ACHN (cell line): Measurements from ENCODE around the gene CSF1.

Experiments used
- DNase-seq: peaks from one replicate; pipeline ENCODE4 v3.0.0-alpha.2; 2015
- in situ Hi-C: cut with HindIII; loops from 2 replicates; pipeline ENCODE4 v1.10.0; 2017; ENCODE audit warnings: low sequenced_read_pairs, low pct_ligation_motif_present, low pct_unique_long_range_greater_than_20kb

Gene CSF1

DNA sequence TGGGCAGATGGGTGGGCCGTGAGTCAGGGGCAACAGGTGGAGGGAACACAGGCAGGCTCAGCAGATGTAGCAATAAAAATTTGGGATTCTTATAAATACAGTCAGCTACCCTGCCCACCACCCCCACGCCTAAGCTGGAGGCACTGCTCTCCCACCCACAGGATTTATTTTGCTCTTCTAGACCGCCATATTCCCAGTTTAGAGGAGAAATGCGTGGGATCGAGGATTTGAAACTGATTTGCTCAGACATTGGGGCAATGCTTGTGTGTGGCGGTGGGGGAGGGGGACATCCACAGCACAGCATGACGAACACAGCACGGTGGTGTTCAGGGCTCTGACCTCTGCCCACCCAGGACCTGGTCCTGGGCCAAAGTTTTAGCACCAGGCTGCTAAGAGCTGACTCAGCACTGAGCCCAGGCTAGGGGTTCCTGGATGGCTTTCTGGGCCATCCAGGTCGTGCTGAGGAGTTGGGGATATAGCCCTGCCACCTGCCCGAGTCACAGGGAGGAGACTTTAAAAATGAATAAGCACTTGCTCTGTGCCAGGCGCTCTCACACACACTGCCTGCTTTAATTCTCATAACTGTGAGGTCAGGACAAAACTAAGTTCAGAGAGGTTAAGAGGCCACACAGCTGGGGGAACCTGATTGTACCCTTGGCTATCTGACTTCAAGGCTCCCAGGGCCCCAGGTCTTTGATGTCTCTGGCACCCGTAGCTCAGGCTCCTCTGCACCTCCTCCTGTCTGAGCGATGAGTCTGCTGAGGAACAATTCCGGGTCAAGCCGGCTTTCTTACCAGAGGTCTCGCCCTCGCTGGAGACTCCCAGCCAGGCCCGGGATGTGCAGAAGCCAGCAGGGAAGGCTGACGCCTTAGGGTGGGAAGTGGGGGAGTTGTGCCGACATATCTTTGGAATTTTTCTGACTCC, 29.4 kb upstream of the CSF1 start:
- DNase-seq, result no peak
- in situ Hi-C loops, result loop anchor here (25.0 kb wide), 1 partner anchor 94 kb away; no protein-coding TSS in a partner anchor

DNA sequence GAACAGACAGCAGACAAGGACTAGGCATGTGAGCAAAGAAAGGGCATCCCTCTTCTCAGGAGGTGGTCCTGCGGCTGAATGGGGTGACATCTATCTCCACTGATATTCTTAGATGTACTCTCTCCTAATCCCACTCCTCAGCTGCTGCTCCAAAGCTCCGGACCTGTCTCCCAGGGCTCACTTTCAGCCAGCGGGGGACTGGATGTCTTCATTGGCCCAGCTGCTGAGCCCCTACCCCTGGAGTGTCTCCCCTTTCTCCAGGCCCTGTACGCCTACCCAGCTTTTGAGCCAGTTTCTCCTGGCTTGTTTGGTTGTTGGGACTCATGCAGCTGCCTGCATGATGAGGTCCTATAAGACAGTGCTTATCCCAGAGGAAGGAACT, 28.8 kb upstream of the CSF1 start:
- DNase-seq, result no peak
- in situ Hi-C loops, result loop anchor here (25.0 kb wide), 1 partner anchor 95 kb away; no protein-coding TSS in a partner anchor

DNA sequence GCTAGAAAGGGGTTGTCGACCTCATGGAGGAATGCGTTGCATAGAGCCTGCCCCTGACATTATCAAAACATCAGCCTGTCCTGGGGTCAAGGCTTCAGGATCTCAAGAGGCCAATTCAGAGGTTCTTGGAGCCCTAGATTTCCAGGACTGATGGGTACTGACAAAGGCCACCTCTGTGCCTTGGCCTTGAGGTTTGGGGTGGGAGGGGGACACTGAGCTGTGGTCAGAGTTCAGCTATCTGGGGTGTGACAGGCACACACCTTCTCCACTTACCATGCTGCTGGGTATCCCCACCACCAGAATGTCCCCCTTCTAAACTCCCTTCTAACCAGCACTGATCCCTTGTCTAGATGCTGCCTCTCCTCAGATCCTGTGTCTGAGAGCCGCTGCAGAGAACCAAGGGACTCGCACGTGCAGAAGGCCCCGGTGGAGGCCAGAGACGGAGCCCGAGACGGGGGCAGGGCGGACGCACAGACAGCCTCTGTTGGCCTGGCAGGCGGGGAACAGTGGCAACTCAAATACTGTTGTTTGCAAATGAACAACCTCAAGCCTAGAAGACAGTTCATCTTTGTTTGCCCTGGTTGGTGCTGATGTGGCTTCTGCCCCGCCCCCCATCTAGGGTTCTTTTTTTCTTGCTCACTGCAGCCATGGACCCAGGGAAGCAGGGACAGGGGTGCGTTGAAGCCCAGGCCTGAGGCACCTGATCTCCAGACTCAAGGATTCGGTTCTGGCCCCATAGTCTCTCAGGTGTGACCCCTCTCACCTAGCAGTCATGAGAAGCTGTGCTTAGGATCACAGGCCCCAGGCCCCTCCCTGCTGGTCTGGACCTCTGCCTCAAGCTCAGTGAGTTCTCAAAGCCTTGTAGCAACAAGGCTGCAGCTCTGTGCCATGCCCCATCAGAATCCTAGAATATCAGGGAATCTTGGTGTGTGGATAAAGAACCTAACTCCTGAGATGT, 28.1 kb upstream of the CSF1 start:
- in situ Hi-C loops, result loop anchor here (25.0 kb wide), 1 partner anchor 95 kb away; no protein-coding TSS in a partner anchor
- DNase-seq, result no peak

DNA sequence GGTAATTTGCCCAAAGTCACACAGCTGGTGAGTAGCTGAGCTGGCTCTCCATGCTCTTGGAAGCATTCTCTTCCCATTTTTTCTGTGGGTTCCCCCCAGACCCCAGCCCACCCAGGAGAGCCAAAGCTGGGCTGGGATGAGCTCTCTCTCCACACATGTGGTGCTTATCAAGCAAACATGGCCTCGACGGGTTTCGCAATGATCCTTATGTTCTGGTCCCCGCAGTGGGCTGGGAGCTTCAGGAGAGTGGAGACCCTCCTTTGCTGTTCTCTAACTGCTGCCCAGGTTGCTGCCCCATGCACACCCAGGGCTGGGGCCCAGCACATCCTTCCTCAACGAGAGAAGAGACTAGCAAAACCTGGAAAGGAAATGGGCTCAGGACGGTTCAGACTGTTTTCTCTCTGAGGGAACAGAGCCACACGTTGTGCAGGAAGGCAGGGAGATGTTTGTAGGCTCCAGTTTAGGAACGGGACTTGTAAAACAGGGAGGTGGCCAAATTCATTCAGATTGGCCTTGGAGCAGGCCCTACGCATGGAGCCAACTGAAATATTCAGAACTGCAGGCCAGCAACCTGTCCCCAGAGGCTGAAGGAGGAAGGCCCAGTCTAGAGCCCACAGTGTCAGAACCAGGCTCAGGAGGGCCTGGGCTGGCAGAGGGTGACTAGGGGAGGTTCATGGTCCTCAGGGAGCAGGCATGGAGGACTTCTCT, 27.2 kb upstream of the CSF1 start:
- DNase-seq, result no peak
- in situ Hi-C loops, result loop anchor here (25.0 kb wide), 1 partner anchor 96 kb away; no protein-coding TSS in a partner anchor

DNA sequence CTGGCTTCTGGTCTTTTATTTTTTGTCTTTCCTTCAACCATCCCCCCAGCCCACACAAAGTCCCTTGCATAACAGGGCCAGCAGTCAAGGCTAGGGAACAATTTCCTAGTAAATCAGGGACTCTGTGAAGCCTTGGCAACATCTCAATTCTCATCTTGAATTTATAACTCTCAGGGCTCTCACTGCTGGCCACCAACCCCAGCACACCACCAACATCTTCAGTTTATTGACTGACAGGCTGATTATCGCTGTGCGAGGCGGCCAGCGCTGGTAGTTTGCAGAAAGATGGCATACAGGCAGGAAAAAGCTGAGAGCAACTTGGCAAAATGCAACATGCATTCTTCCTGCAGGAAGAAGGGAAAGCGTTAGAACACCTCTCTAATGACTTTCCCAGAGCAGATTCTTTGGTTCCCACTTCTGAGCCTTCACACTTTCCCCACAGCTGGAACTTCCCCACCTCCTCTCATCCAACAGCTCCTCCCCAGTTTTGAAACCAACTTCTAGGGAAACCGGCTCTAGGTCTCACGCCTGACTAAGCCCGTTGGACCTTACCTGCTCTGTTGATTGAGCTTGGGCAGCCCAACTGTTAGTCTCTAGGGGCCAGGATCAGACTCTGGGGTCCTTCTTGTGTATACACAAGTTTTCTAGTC, 26.3 kb upstream of the CSF1 start:
- DNase-seq, result no peak
- in situ Hi-C loops, result loop anchor here (25.0 kb wide), 1 partner anchor 97 kb away; no protein-coding TSS in a partner anchor

DNA sequence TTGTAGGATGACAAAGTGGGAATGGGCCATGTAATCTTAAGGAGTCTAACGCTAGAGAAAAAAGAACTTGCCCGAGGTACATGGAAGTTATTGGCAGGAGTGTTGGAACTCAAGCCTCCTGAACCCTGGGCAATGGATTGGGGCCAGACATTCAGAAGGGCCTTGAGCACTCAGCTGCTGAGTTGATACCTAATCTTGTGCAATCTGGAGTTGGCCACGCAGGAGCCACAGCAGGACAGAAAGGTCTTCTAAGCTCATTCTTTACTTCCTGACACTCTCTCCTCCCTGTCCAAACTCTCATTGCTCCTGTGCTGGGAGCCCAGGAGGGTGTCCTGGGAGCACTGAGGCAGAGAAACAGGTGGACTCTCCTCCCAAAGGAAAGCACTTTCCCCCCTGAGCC, 25.1 kb upstream of the CSF1 start:
- in situ Hi-C loops, result loop anchor here (25.0 kb wide), 1 partner anchor 98 kb away; no protein-coding TSS in a partner anchor
- no peak for DNase-seq

DNA sequence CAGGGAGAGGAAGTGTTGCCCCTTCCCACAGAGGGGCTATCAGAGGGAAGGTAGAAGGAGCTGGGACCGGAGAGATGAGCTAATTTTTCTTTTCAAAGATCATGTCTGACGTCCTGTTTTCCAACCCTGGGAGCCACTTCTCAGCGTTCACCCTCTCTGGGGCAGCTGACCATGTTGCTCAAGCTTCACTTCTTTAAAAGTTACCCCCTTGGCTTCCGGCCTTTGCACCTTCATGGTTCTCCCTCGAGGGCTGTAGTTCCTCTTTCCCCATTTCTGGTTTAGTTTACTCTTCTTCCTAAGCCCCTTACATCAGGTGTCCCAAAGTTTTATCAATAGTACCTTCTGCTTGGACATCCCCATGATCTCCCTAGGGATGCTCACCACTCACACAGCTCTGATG, 23.8 kb upstream of the CSF1 start:
- in situ Hi-C loops, result loop anchor here (25.0 kb wide), 1 partner anchor 100 kb away; no protein-coding TSS in a partner anchor
- DNase-seq, result no peak

DNA sequence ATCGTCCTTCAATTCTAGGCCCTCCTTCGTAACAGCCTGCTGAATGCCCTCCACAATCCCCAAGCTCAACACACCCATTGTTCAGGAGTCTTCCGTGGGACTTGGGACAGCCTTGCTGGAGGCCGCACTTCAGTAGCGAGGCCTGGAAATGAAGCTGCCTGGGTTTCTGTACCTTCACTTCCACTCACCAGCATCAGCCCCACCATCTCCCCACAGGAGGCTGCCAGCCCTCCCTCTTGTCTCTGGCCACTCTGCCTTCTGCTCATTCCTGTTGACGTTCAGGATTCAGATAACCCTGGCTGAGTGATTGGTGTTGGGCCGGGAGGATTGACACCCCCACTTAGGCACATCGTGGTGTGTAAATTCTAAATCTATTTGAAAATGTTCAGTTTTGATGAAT, 23.4 kb upstream of the CSF1 start:
- DNase-seq, result no peak
- in situ Hi-C loops, result loop anchor here (25.0 kb wide), 1 partner anchor 100 kb away; no protein-coding TSS in a partner anchor

DNA sequence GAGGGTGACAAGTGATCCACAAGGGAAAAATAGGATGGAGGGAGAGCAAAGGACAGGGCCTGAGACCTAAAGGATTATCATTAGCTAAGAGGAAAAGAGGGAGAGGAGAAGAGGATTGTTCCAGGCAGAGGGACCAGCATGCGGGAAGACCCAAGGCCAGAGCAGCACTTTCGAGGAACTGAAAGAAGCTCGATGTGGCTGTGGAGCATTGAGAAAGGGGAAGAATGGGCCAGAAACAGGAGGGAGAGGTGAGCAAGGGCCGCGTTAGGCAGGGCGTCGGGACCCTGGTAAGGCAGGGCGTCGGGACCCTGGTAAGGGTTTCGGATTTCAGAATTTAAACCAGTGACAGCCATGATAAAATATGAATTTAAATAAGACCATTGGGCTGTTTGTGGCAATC, 22.8 kb upstream of the CSF1 start:
- in situ Hi-C loops, result loop anchor here (25.0 kb wide), 1 partner anchor 101 kb away; no protein-coding TSS in a partner anchor
- no peak for DNase-seq

DNA sequence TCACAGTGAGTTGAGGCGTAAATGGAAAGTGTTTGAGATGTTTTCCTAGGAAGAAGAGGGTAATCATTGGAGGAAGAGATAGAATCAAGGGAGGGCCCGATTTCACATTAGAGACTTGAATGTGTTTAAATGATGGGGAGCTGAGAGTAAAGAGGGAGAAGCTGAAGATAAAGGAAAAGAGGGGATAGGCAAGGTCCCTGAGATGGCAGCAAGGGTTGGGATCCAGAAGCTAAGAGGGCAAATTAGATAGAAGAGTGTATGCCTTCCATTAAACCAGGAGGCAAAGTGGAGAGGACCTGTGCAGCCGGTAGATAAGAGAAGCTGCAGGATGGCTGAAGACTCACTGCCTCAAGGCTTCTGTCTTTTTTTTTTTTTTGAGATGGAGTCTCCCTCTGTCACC, 21.6 kb upstream of the CSF1 start:
- DNase-seq, result no peak
- in situ Hi-C loops, result loop anchor here (25.0 kb wide), 1 partner anchor 102 kb away; no protein-coding TSS in a partner anchor

DNA sequence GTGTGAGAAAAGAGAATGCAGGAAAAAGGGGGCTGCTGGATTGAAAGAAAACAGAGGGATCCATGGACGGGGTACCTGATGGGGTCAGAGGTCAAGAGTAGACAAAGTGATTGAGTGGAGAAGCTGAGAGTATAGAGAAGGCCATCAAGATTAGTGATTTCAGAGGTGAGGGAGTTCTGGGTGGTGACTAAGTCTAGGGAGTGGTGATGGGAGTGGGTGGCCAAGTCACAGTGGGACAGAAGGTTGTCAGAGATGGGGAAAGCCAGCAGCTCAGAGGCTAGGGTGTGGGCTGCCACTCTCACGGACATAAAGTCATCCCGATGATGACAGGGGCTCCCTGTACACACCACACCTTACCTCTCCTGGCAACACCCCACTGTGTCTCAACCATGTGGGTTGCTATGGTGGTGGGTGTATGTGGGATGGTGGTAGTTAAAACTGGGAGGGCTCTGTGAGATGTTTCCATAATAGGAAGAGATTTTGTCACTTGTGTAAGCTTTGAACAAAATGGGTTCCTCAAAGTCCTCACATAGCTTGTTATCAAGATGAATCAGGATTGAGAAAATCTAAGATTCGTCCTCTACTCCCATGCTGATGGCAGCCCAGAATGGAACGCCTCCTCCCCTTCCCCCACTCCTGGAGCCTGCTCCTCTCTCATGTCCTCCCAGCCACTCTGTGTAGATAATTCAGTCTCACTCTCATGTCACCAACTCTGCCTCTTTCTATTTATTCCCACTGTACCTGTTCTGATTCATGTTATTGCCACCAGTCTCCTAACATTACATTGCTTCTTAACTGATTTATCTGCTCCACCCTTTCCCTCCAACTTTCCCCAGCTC, 20.3 kb upstream of the CSF1 start:
- in situ Hi-C loops, result loop anchor here (25.0 kb wide), 1 partner anchor 103 kb away; no protein-coding TSS in a partner anchor
- DNase-seq, result no peak

DNA sequence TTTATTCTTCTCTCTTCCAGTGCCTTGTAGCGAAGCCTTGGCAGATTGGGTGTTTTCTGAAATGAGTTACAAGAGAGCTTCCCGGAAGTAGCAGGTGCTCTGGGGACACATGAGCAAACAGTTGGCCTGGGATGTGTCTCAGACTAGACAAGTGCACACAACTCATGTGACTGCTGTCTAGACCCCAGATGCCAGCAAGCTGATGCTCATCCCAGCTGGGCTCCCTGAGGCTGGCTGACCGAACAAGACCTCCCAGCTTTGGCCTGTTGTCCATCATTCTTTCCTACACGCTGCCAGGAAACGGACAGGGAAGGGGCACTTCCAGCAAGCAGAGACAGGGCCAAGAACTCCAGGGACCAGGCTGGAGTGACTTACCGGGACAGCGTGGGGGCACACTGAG, 18.7 kb upstream of the CSF1 start:
- DNase-seq, result no peak
- in situ Hi-C loops, result loop anchor here (25.0 kb wide), 1 partner anchor 105 kb away; no protein-coding TSS in a partner anchor

DNA sequence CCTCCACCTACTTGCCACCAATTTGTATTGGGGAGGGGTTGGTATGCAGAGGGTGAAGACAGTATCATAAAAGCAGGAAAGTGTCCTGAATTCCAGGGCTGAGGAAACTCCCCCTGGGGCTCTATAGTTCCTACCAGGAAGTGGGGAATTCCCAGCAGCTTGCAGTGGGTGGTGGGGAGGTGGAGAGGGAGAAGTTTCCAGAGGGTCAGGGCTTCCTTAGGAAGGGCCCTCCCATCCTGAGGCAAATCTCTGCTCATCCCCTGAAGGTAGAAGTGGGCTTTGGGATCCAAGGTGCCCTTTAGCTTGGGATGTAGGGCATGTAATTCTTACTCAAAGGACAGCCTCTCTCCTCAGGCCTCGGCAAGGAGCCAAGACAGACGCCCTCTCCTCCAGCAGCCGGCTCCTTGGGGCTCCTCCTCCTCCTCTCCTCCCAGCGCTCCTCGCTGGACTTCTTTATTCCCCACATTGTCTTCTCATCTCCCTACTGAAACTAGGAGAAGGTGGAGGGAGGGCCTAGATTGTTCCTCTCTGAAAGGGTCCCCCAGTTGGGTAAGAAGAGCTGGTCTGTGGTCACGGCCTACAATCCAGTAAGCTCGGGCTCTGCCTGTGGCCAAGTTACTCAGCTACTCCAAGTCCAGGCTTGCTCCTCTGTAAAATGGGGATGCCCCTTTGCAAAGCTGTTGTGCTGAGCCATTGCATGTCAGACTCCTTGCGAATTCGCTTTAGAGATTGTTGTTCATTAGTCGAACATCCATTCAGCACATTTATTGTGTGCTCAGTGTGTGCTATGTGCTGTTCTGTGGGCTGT, 17.9 kb upstream of the CSF1 start:
- in situ Hi-C loops, result loop anchor here (25.0 kb wide), 1 partner anchor 105 kb away; no protein-coding TSS in a partner anchor
- no peak for DNase-seq

DNA sequence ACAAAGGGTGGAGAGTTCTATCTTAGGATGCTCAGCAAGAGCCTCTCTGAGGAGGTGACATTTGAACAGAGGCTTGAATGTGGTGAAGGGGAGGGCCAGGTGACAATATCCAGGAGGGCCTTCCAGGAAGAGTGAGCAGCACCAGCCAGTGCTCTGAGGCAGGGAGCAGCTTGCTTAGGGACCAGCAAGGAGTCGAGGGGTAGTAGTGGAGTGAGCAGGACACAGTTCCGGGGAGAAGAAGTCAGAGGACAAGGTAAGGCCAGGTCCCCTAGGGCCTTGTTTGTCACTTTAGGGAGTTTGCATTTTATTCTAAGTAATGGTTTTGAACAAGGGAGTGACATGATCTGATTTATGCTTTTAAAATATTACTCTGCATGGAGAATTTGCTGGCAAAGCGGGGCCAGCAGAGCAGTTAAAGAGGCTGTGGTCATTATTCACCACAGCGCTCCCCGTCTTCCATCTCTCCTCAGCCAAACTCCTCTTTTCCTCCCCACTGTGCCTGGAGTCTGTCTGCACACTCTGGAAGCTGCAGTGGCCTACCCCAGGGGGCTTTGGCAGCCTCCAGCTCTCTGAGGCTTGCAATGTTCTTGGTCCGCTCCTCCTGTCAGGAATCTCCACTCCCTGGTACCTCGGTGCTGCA, 17.0 kb upstream of the CSF1 start:
- no peak for DNase-seq
- in situ Hi-C loops, result loop anchor here (25.0 kb wide), 1 partner anchor 106 kb away; no protein-coding TSS in a partner anchor
